PFSK-1 (cell line): ENCODE measurements around the gene ACSF3.

Experiments
- FOXP2 ChIP-seq: optimal IDR thresholded peaks from 2 replicates; pipeline ENCODE3; 2011; ENCODE audit warnings: borderline replicate concordance, control low read depth, inconsistent platforms; ENCODE audit not compliant: insufficient read depth; ENCODE audit errors: extremely low read length, extremely low read depth
- POLR2AphosphoS5 ChIP-seq: IDR thresholded peaks from 2 replicates; pipeline ENCODE4 v1.6.1; 2012; ENCODE audit warnings: low read depth, mild to moderate bottlenecking, control low read depth, low read length, moderate library complexity
- REST ChIP-seq, 2 experiments: IDR thresholded peaks; 2 replicates each; pipeline versions ENCODE4 v1.6.1 to v1.8.0; 2011 to 2012; ENCODE audit warnings: low read depth in 2 of 2, low read length in 2 of 2, control low read depth in 1 of 2, inconsistent platforms in 1 of 2, mild to moderate bottlenecking in 1 of 2, moderate library complexity in 1 of 2; ENCODE audit not compliant: insufficient read depth in 1 of 2
- SIN3A ChIP-seq: IDR thresholded peaks from 2 replicates; pipeline ENCODE4 v1.6.1; 2012; ENCODE audit warnings: mild to moderate bottlenecking, low read length, moderate library complexity, borderline replicate concordance; ENCODE audit not compliant: insufficient read depth
- TAF1 ChIP-seq: IDR thresholded peaks from 2 replicates; pipeline ENCODE4 v1.6.1; 2012; ENCODE audit warnings: low read length, control low read depth, borderline replicate concordance; ENCODE audit not compliant: insufficient read depth

ACSF3 gene

GRCh38 chr16:89081556-89081955 lies 12.1 kb upstream of the ACSF3 start:
- TF ChIP-seq SIN3A: no peak
- TF ChIP-seq POLR2AphosphoS5: no peak
- no peak for TF ChIP-seq REST (IDR thresholded peaks at IDR 0.05; ENCODE audit: insufficient read depth in 1 of 2, low read depth in 2 of 2, low read length in 2 of 2)
- TF ChIP-seq TAF1: no peak
- TF ChIP-seq FOXP2: no peak

DNA sequence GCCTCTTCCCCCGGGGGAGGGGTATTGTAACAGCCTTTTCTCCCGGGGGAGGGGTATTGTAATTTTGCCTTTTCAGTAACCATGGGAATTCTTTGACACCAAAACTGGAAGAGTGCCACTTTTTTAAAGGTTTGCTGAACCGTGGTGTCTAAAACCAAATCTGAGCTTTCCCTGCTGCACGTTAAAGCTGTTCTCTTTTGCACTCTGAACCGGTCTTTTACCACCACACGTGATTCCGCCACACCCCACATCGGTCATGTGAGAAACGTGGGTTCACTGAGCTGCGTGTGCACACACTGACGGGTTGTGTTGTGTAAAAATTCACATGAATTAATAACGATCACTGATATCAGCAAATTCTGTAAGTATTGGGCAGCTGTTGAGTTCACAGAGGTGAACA lies 9.2 kb upstream of the ACSF3 start:
- no peak for TF ChIP-seq POLR2AphosphoS5
- TF ChIP-seq FOXP2: no peak
- no peak for TF ChIP-seq SIN3A
- no peak for TF ChIP-seq REST (IDR thresholded peaks at IDR 0.05; ENCODE audit: insufficient read depth in 1 of 2, low read depth in 2 of 2, low read length in 2 of 2)
- TF ChIP-seq TAF1: no peak

DNA sequence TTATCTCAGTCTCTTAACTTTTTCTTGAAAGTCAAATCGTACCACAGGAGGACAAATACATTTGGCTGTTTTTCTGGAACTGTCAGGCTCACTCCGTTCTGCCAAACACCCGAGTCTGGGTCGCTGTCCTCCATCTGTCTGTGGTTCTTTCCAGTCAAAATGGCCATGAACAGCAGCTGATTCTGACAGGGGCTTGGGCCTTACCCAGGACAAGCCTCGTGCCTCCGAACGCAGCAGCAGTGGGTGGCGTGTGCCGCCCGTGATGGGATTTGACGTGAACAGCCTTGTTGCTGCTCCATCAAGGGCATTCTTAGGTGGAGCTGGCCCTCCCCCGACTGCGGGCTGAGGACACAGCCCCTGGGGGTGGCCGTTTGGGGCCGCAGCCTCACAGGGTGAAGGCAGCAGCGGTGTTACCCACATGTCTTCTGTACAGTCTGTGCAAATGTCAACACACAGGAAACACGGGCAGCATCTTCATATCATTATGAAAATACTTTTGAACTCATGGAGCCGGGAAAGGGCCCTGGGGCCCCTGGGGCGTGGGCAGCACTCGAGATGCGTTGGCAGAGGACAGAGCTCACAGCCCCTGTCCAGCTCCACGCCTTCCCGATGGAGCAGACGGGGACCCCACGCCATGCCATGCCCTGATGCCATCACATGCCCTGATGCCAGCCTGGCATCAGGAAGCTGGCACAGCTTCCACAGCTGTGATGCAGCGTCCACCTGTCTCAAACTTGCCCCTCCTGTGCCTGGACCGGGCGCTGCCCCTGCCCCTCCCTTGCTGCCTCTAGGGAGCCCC lies 8.6 kb upstream of the ACSF3 start:
- TF ChIP-seq REST (IDR thresholded peaks at IDR 0.05; ENCODE audit: insufficient read depth in 1 of 2, low read depth in 2 of 2, low read length in 2 of 2): no peak
- no peak for TF ChIP-seq SIN3A
- no peak for TF ChIP-seq FOXP2
- no peak for TF ChIP-seq TAF1
- no peak for TF ChIP-seq POLR2AphosphoS5

DNA sequence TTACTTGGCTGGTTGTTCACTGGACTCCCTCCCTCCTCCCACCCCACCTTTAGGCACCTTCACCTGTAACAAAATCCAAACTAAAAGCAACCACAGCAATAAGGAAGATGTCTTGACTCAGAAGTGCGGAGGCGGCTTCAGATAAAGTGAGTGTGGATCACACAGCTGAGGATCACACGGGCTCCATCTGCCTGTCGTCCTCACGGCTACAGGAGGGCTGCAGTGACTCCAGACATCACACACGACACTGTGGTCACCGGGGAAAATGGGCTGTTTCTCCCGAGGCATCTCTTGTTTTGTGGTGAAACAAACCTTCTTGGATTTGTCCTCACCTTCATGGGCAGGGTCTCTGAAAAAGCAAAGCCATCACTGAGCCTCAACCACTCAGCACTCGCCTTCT lies 7.9 kb upstream of the ACSF3 start:
- TF ChIP-seq SIN3A (no peak), FOXP2 (no peak), REST (IDR thresholded peaks at IDR 0.05; ENCODE audit: insufficient read depth in 1 of 2, low read depth in 2 of 2, low read length in 2 of 2) (no peak), POLR2AphosphoS5 (no peak), TAF1 (no peak)

GRCh38 chr16:89087922-89088497 lies 5.6 kb upstream of the ACSF3 start:
- TF ChIP-seq SIN3A: no peak
- TF ChIP-seq POLR2AphosphoS5: no peak
- no peak for TF ChIP-seq TAF1
- no peak for TF ChIP-seq FOXP2
- no peak for TF ChIP-seq REST (IDR thresholded peaks at IDR 0.05; ENCODE audit: insufficient read depth in 1 of 2, low read depth in 2 of 2, low read length in 2 of 2)
